ENCODE results near the gene HHIPL1. TPM values are rescaled to one million over a fixed set of nuclear protein-coding genes. Genes with fewer than 3 reads are reported as not detected.
A peak's percentile ranks its signal among the peaks of the same experiment; 100 is the strongest.

HHIPL1 gene
- polyA plus RNA-seq, 2 of the 4 experiments (the other 2 are of a cell fraction): 0.19 to 0.23 TPM

DNA sequence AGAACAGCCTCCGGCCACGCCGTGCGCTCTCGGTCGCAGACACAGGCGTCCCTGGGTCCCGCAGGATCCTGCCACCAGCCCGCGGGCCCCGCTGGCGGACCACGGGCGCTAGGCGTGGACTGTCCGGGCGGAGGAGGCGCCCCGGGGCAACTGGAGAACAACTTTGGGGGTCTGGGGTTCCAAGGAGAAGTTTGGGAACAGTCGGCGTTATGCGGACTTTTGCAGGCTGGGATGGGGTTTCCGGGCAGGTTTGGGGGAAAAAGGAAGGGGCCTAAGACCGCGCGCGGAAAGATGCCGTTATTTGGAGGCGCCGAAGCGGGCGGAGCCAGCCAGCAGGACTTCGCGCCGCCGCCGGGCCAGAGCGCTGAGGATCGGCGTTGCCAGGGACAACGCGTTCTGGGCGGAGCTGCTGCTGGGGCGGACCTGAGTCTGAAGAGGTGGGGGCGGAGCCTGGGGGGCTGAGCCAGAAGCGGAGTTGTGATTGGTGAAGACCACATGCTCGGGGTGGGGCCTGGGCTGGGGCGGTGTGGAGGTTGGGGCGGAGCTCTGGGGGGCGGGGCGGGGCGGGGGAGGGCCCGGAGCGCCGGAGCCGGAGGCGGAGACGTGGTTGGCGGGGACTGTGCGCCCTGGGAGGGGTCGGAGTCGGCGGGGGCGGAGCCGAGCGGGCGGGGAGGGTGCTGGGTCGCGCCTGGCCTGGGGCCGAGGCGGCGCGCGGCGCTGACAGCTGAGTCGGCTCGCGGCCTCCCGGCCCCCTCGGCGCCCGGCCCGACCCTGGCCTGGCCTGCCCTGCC is 38.9 kb downstream of the HHIPL1 start, which contains the start of gene CYP46A1:
Gene CYP46A1 (plus strand): TSS at position 680 of the 791 bp plus-strand sequence. CDS start 120 bp downstream, outside the sequence.
- POLR2A ChIA-PET: interaction anchor here (0.6 to 1.3 kb wide), 9 partner anchors 14 to 519 kb away, joined by 3 to 6 read pairs (median 3); partner anchors contain the start of genes CCNK and SETD3
- CTCF ChIA-PET: interaction anchor here (0.6 to 5.7 kb wide), 21 partner anchors 12 to 263 kb away, joined by 3 to 42 read pairs (median 3); no protein-coding TSS in a partner anchor
- Histone ChIP-seq H3K4me3 (peak within 1 kb of the TSS; percentile 68), H3K9me3 (peaks cover 1% of the 10 kb centered on the region; the same call in 1 of the 3 replicates), H3K27ac (peak within 1 kb of the TSS; percentile 77 to 90), H3K4me2 (peak within 1 kb of the TSS; percentile 99), H3K4me1 (peaks cover 4% of the 10 kb centered on the region)
- ATAC-seq (peak; percentile 79 to 89), DNase-seq (ENCODE audit: low read depth in 1 of 2, low spot score in 1 of 2) (peak; percentile 97 to 99), FAIRE-seq (no peak)
- TF ChIP-seq SREBF2 (IDR thresholded peaks at IDR 0.05) (no peak), MAX (IDR thresholded peaks at IDR 0.05) (peak; percentile 49; the same call in 1 of the 2 replicates), ZNF302 (CRISPR knock-in tag; IDR thresholded peaks at IDR 0.05) (no peak), BCL3 (IDR thresholded peaks at IDR 0.05) (0 out of 3 replicates have a peak, but pooled peaks have one; percentile 43), TFCP2L1 (CRISPR knock-in tag; IDR thresholded peaks at IDR 0.05) (0 out of 2 replicates have a peak, but pooled peaks have one; percentile 52), CHD2 (IDR thresholded peaks at IDR 0.05; ENCODE audit: low read length, partially characterized antibody) (no peak), EP300 (IDR thresholded peaks at IDR 0.05) (no peak), KDM5A (IDR thresholded peaks at IDR 0.05) (peak; percentile 72), MAZ (IDR thresholded peaks at IDR 0.05; ENCODE audit: borderline replicate concordance, low read depth, low read length) (no peak), JUN (IDR thresholded peaks at IDR 0.05) (peak in 1 of 2 experiments; percentile 37; a peak in 1 of 5 replicates), POLR2AphosphoS2 (conservative IDR thresholded peaks at IDR 0.05; ENCODE audit: low read length) (no peak), RFX5 (IDR thresholded peaks at IDR 0.05) (no peak), FOSB (CRISPR knock-in tag; IDR thresholded peaks at IDR 0.05) (no peak), TP53 (CRISPR knock-in tag; IDR thresholded peaks at IDR 0.05) (no peak), POLR2A (IDR thresholded peaks at IDR 0.05; ENCODE audit: low read length) (peak; percentile 41), PHF8 (IDR thresholded peaks at IDR 0.05; ENCODE audit: borderline replicate concordance, low read depth) (peak; percentile 91), ATOH8 (CRISPR knock-in tag; IDR thresholded peaks at IDR 0.05; ENCODE audit: low read depth) (no peak), GATA3 (IDR thresholded peaks at IDR 0.05; ENCODE audit: borderline replicate concordance) (no peak), RCOR1 (IDR thresholded peaks at IDR 0.05; ENCODE audit: low read depth, low read length) (no peak), MYC (IDR thresholded peaks at IDR 0.05; ENCODE audit: borderline replicate concordance, low read length) (peak; percentile 64; the same call in 1 of the 2 replicates)
- TF ChIP-seq, protein P1, sequence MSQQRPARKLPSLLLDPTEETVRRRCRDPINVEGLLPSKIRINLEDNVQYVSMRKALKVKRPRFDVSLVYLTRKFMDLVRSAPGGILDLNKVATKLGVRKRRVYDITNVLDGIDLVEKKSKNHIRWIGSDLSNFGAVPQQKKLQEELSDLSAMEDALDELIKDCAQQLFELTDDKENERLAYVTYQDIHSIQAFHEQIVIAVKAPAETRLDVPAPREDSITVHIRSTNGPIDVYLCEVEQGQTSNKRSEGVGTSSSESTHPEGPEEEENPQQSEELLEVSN (IDR thresholded peaks at IDR 0.05; ENCODE audit: borderline replicate concordance, low read depth): peak; percentile 67
- 2% methylated on average over 36 of the region's 83 CpGs for WGBS (ENCODE audit: missing lambda C conversion rate)

DNA sequence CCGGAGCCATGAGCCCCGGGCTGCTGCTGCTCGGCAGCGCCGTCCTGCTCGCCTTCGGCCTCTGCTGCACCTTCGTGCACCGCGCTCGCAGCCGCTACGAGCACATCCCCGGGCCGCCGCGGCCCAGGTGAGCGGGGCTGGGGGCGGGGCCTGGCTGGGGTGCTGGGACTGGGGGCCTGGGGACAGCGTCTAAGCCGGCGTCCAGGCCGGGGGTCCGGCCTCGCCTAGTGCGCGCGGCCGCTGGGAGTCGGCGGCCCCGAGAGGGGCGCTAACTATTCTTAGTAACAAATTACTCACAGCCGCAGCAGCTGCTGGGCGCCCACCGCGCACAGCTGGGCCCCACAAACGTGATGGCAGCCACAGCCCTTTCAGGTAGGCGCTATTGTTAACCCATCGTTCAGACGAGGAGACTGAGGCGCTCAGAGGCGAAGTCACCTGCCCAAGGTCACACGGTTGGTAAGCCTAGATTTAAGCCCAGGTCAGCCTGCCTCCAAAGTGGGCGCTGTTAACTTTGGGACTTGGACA is 39.5 kb downstream of the HHIPL1 start:
- ATAC-seq (peak in 1 of 2 experiments; percentile 41; a peak in 3 of 6 replicates), DNase-seq (ENCODE audit: low read depth in 1 of 2, low spot score in 1 of 2) (no peak), FAIRE-seq (no peak)
- ChIA-PET POLR2A (interaction anchor here (0.7 to 1.3 kb wide), 6 partner anchors 13 to 204 kb away, joined by 3 to 6 read pairs (median 4); partner anchors contain the start of genes CCNK and SETD3), CTCF (interaction anchor here (0.6 to 5.7 kb wide), 12 partner anchors 12 to 229 kb away, joined by 3 to 36 read pairs (median 3); no protein-coding TSS in a partner anchor)
- Histone ChIP-seq H3K4me2 (peak overlapping the region; percentile 99), H3K4me3 (peak overlapping the region; percentile 55), H3K4me1 (peaks cover 4% of the 10 kb centered on the region), H3K9me3 (no peaks in the 10 kb centered on the region), H3K27ac (peak overlapping the region; percentile 5 to 68; a peak in 3 of 6 replicates)
- TF ChIP-seq SREBF2 (IDR thresholded peaks at IDR 0.05): no peak
- no peak for TF ChIP-seq NFE2L2 (conservative IDR thresholded peaks at IDR 0.05; ENCODE audit: low read length)
- no peak for TF ChIP-seq BCL3 (IDR thresholded peaks at IDR 0.05)
- TF ChIP-seq NR3C1 (IDR thresholded peaks at IDR 0.05): no peak
- WGBS (ENCODE audit: missing lambda C conversion rate): 37% methylated on average over 13 of the region's 45 CpGs
